Thymus (tissue), 14 donors: Measurements from ENCODE around the gene OOSP4A. TPM values are rescaled to one million over a fixed set of nuclear protein-coding genes. Genes with fewer than 3 reads are reported as not detected.

Source experiments
- DNase-seq, 9 donors: peaks; one replicate each; pipeline ENCODE4 v3.0.0-alpha.2; 2013; ENCODE audit warnings: low spot score in 9 of 9, low read depth in 6 of 9, missing footprints in 1 of 9
- H3K27ac ChIP-seq, 2 donors: one replicate each; pipeline ENCODE4 v1.5.1; 2013; ENCODE audit warnings: control low read depth in 1 of 2, low read depth in 1 of 2, low read length in 1 of 2, mild to moderate bottlenecking in 1 of 2, moderate library complexity in 1 of 2
- H3K27me3 ChIP-seq, 2 donors: one replicate each; pipeline ENCODE4 v1.5.1; 2013; ENCODE audit warnings: low read length in 1 of 2; ENCODE audit not compliant: control insufficient read depth in 2 of 2, insufficient read depth in 1 of 2
- H3K36me3 ChIP-seq, 2 donors: one replicate each; pipeline ENCODE4 v1.5.1; 2013; ENCODE audit warnings: low read length in 1 of 2, mild to moderate bottlenecking in 1 of 2, moderate library complexity in 1 of 2; ENCODE audit not compliant: control insufficient read depth in 2 of 2, insufficient read depth in 2 of 2
- H3K4me1 ChIP-seq, 2 donors: one replicate each; pipeline ENCODE4 v1.5.1; 2013; ENCODE audit warnings: low read length in 2 of 2; ENCODE audit not compliant: control insufficient read depth in 2 of 2, insufficient read depth in 2 of 2
- H3K4me3 ChIP-seq, 2 donors: one replicate each; pipeline ENCODE4 v1.5.1; 2013; ENCODE audit warnings: low read length in 2 of 2, control low read depth in 1 of 2, mild to moderate bottlenecking in 1 of 2
- H3K9me3 ChIP-seq, 2 donors: one replicate each; pipeline ENCODE4 v1.5.1; 2013; ENCODE audit warnings: low read length in 1 of 2, mild to moderate bottlenecking in 1 of 2; ENCODE audit not compliant: control insufficient read depth in 2 of 2, insufficient read depth in 1 of 2
- WGBS: extraction: QIAGEN DNeasy Blood & Tissue Kit; methylation state at CpG from one replicate; pipeline ENCODE4 v1.1.7; 2013; 5-methylcytosine and 5-hydroxymethylcytosine counted together
- long read RNA-seq, 10 donors: transcript quantifications; one replicate each; lab custom pipeline, GENCODE V29; 2026
- polyA plus RNA-seq: library from polyadenylated mRNA; stranded (reverse); fragments of 200-250 nt; gene quantifications from one replicate; pipeline ENCODE4 v1.2.3, GENCODE V29; 2013
- total RNA-seq: library from RNA; stranded (reverse); fragments of 120-200 nt; gene quantifications from one replicate; pipeline ENCODE4 v1.2.4, GENCODE V29; 2013
- donor health status: healthy.

OOSP4A gene
- not detected for total RNA-seq
- polyA plus RNA-seq: 0.18 TPM
- long read RNA-seq, donor 1: 0 reads
- long read RNA-seq, donor 2: 0 reads
- long read RNA-seq, donor 3: 0 reads
- long read RNA-seq, donor 4: 0 reads
- long read RNA-seq, donor 5: 0 reads
- long read RNA-seq, donor 6: 0 reads
- long read RNA-seq, donor 7: 0 reads
- long read RNA-seq, donor 8: 0 reads
- long read RNA-seq, donor 9: 0 reads
- long read RNA-seq, donor 10: 0 reads

- no peaks in the 10 kb centered on the region for H3K27me3 ChIP-seq
- WGBS: 88% methylated on average over 3 of the region's 3 CpGs
- no peaks in the 10 kb centered on the region for H3K36me3 ChIP-seq
- H3K4me3 ChIP-seq: no peak within 1 kb of the TSS
- H3K9me3 ChIP-seq: no peaks in the 10 kb centered on the region
- no peak for DNase-seq
- no peaks in the 10 kb centered on the region for H3K4me1 ChIP-seq
- no peak within 1 kb of the TSS for H3K27ac ChIP-seq
These were observed at the start of gene OOSP4A for GRCh38 chr11:59963733-59964132. TSS of gene OOSP4A (plus strand) at chr11:59964033. CDS start at chr11:59964033, 0 bp downstream.

GRCh38 chr11:59918480-59918879, 45.4 kb upstream of the OOSP4A start:
- Histone ChIP-seq H3K27ac (no peak overlapping the region), H3K4me3 (no peak overlapping the region), H3K4me1 (no peaks in the 10 kb centered on the region), H3K36me3 (no peaks in the 10 kb centered on the region), H3K27me3 (no peaks in the 10 kb centered on the region), H3K9me3 (peaks cover 1 to 2% of the 10 kb centered on the region in 2 donors)
- 99% methylated on average over 2 of the region's 2 CpGs for WGBS
- DNase-seq: no peak

DNA sequence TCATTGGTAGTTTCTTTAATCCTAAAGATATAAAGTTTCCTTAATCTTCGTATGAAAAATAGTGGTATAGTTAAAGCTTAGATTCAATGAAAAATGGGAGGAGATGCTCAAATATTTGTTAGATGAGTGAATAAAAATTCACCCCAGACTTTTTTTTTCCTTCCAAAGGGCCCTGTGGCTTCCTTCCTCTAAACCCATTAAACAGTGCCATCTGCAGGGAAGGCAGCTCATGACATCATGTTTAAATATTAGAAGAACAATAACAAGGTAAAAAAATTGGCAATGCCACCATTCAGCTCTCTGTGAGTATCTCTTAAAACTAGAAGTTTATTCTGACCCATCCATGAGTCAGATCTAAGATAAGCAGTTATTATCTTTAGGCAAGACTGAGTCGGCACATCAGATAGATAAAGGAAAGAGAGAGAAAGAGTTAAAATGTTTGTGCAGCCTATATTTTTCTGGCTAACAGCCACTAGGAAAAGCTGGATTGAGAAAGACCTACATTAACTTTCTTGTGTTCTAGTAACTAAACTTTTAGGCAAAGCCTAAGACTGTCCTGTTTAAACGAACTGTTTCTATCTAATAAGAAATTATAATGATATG, 44.7 kb upstream of the OOSP4A start:
- H3K9me3 ChIP-seq: peaks cover 1 to 8% of the 10 kb centered on the region in 2 donors
- 90% methylated on average over 3 of the region's 3 CpGs for WGBS
- H3K4me3 ChIP-seq: no peak overlapping the region
- H3K27me3 ChIP-seq: no peaks in the 10 kb centered on the region
- no peak overlapping the region for H3K27ac ChIP-seq
- peak in 7 of 9 donors; percentile 6 to 58 (median 13) for DNase-seq
- H3K36me3 ChIP-seq: no peaks in the 10 kb centered on the region
- H3K4me1 ChIP-seq: no peaks in the 10 kb centered on the region

- DNase-seq: peak in 1 of 9 donors; percentile 21
- no peaks in the 10 kb centered on the region for H3K4me1 ChIP-seq
- H3K27ac ChIP-seq: no peak overlapping the region
- H3K9me3 ChIP-seq: peaks cover 1 to 18% of the 10 kb centered on the region in 2 donors
- WGBS: 98% methylated on average over 6 of the region's 6 CpGs
- H3K36me3 ChIP-seq: no peaks in the 10 kb centered on the region
- no peak overlapping the region for H3K4me3 ChIP-seq
- H3K27me3 ChIP-seq: no peaks in the 10 kb centered on the region
These were observed 40.0 kb upstream of the OOSP4A start for GRCh38 chr11:59923813-59924212.

DNA sequence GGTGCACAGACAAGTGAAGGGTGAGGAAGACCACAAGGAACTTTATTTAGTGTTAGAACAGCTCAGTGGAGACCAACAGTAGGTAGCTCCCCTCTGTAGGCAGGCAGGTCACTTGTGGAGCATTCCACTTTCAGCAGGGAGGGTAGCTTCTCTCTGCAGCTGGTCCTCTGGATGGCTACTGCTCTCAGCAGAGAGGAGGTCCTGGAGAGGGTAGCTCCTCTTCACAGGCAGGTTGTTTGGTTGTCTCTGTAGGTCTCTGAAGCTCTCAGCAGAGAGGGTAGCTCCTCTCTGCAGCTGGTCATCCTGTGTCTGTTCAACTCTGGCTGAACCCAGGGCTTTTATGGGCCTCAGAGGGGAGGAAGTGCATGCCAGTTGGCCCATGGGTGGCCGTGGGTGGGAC, 32.1 kb upstream of the OOSP4A start:
- Histone ChIP-seq H3K27ac (no peak overlapping the region), H3K36me3 (no peaks in the 10 kb centered on the region), H3K4me3 (no peak overlapping the region), H3K4me1 (no peaks in the 10 kb centered on the region), H3K27me3 (no peaks in the 10 kb centered on the region), H3K9me3 (peaks cover 0 to 11% of the 10 kb centered on the region in 2 donors)
- DNase-seq: no peak
- 88% methylated on average over 1 of the region's 1 CpG for WGBS

GRCh38 chr11:59938132-59938531, 25.7 kb upstream of the OOSP4A start, which contains the start of gene OOSP1:
TSS of gene OOSP1 (plus strand) at chr11:59938432. CDS start at chr11:59938455, 23 bp downstream.
- no peak for DNase-seq
- Histone ChIP-seq H3K9me3 (no peaks in the 10 kb centered on the region), H3K27me3 (no peaks in the 10 kb centered on the region), H3K27ac (no peak within 1 kb of the TSS), H3K4me1 (no peaks in the 10 kb centered on the region), H3K4me3 (no peak within 1 kb of the TSS), H3K36me3 (no peaks in the 10 kb centered on the region)
- 55% methylated on average over 2 of the region's 2 CpGs for WGBS

DNA sequence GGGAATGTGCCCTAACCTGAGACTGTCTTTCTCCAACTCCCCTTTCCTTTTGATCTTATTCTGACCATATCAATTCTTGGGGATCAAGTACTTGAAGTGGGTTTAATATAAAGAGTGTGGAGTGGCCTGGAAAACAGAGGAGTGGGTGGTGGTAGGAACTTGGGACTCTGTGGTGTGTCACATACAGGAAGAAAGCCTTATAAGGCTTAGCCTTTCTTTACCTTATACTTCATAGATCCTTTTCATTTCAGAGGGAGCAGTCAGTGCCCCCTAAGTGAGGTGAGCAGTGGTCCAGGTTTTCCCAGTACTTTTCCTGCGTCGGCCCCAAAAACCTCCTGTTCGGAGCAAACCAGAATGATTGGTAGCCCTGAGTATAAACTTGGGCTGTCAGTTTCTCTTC, 25.1 kb upstream of the OOSP4A start:
- Histone ChIP-seq H3K4me3 (no peak overlapping the region), H3K27me3 (no peaks in the 10 kb centered on the region), H3K36me3 (no peaks in the 10 kb centered on the region), H3K9me3 (no peaks in the 10 kb centered on the region), H3K4me1 (no peaks in the 10 kb centered on the region), H3K27ac (no peak overlapping the region)
- 98% methylated on average over 3 of the region's 3 CpGs for WGBS
- DNase-seq: no peak

- 83% methylated on average over 2 of the region's 2 CpGs for WGBS
- Histone ChIP-seq H3K9me3 (no peaks in the 10 kb centered on the region), H3K27ac (no peak overlapping the region), H3K27me3 (no peaks in the 10 kb centered on the region), H3K4me3 (no peak overlapping the region), H3K36me3 (no peaks in the 10 kb centered on the region), H3K4me1 (no peaks in the 10 kb centered on the region)
- no peak for DNase-seq
These were observed 24.4 kb upstream of the OOSP4A start for GRCh38 chr11:59939482-59939881.

DNA sequence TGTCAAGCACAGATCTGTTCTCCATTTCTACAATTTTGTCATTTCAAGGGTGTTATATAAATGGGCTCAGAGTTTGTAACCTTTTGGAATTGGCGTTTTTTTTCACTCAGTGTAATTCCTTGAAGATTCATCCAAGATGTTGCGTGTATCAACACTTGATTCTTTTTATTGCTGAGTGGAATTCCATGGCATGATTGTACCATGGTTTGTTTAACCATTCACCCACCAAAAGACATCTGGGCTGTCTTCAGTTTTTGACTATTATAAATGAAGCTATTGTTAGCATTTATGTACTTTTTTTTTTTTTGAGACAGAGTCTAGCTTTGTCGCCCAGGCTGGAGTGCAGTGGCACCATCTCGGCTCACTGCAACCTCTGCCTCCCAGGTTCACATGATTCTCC, 22.7 kb upstream of the OOSP4A start:
- 96% methylated on average over 4 of the region's 4 CpGs for WGBS
- H3K9me3 ChIP-seq: no peaks in the 10 kb centered on the region
- H3K27ac ChIP-seq: no peak overlapping the region
- DNase-seq: no peak
- H3K36me3 ChIP-seq: no peaks in the 10 kb centered on the region
- H3K27me3 ChIP-seq: no peaks in the 10 kb centered on the region
- H3K4me1 ChIP-seq: no peaks in the 10 kb centered on the region
- no peak overlapping the region for H3K4me3 ChIP-seq
